Renal cortical epithelial cell (primary cell): ENCODE data around the gene NR5A2. TPM values are rescaled to one million over a fixed set of nuclear protein-coding genes. Genes with fewer than 3 reads are reported as not detected.

Experiments used
- DNase-seq: peaks from one replicate; pipeline ENCODE4 v3.0.0-alpha.2; 2011; ENCODE audit warnings: low read depth
- total RNA-seq: library from RNA; depleted of rRNA; stranded (reverse); fragments of >200 nt; gene quantifications from 2 replicates; pipeline ENCODE4 v1.2.3, GENCODE V29; 2014

Gene NR5A2
- total RNA-seq, 1 donor from 2014 or later, result 0.05 TPM

- DNase-seq, result no peak
These were observed 45.3 kb downstream of the NR5A2 start for GRCh38 chr1:200072636-200073285.

- no peak for DNase-seq
These were observed 45.8 kb downstream of the NR5A2 start for GRCh38 chr1:200073286-200073637.

GRCh38 chr1:200075522-200075921 lies 48.0 kb downstream of the NR5A2 start:
- no peak for DNase-seq

GRCh38 chr1:200075938-200076546 lies 48.5 kb downstream of the NR5A2 start:
- DNase-seq, result peak; percentile 78

- DNase-seq, result no peak
These were observed 51.9 kb downstream of the NR5A2 start for GRCh38 chr1:200079232-200079940.

GRCh38 chr1:200081151-200081968 lies 53.9 kb downstream of the NR5A2 start:
- DNase-seq, result no peak

- DNase-seq, result no peak
These were observed 54.4 kb downstream of the NR5A2 start for GRCh38 chr1:200081969-200082245.

GRCh38 chr1:200082329-200082728 lies 54.8 kb downstream of the NR5A2 start:
- no peak for DNase-seq

- no peak for DNase-seq
These were observed 63.0 kb downstream of the NR5A2 start for GRCh38 chr1:200090252-200091159.

GRCh38 chr1:200095057-200095577 lies 67.6 kb downstream of the NR5A2 start:
- no peak for DNase-seq

GRCh38 chr1:200096774-200097173 lies 69.3 kb downstream of the NR5A2 start:
- peak; percentile 26 for DNase-seq

- DNase-seq, result no peak
These were observed 71.5 kb downstream of the NR5A2 start for GRCh38 chr1:200099040-200099439.

- DNase-seq, result no peak
These were observed 76.6 kb downstream of the NR5A2 start for GRCh38 chr1:200103966-200104583.

- peak; percentile 19 for DNase-seq
These were observed 79.5 kb downstream of the NR5A2 start for GRCh38 chr1:200107004-200107470.

- no peak for DNase-seq
These were observed 81.1 kb downstream of the NR5A2 start for GRCh38 chr1:200108659-200109058.

- DNase-seq, result no peak
These were observed 84.8 kb downstream of the NR5A2 start for GRCh38 chr1:200112290-200112689.

GRCh38 chr1:200115532-200115931 lies 88.0 kb downstream of the NR5A2 start:
- DNase-seq, result peak; percentile 26

- DNase-seq, result no peak
These were observed 88.8 kb downstream of the NR5A2 start for GRCh38 chr1:200116324-200116723.

GRCh38 chr1:200118779-200119505 lies 91.4 kb downstream of the NR5A2 start:
- DNase-seq, result no peak

- no peak for DNase-seq
These were observed 93.9 kb downstream of the NR5A2 start for GRCh38 chr1:200121421-200121820.
